ENCODE measurements around the gene SLC13A4. TPM values are rescaled to one million over a fixed set of nuclear protein-coding genes. Genes with fewer than 3 reads are reported as not detected.
"Not testable (repeated sequence)": the region's sequence is repeated elsewhere in the genome, so short reads cannot be mapped to it uniquely, and the experiment has no call there.

Gene SLC13A4
- polyA plus RNA-seq, 1 experiment, result 0.04 TPM

DNA sequence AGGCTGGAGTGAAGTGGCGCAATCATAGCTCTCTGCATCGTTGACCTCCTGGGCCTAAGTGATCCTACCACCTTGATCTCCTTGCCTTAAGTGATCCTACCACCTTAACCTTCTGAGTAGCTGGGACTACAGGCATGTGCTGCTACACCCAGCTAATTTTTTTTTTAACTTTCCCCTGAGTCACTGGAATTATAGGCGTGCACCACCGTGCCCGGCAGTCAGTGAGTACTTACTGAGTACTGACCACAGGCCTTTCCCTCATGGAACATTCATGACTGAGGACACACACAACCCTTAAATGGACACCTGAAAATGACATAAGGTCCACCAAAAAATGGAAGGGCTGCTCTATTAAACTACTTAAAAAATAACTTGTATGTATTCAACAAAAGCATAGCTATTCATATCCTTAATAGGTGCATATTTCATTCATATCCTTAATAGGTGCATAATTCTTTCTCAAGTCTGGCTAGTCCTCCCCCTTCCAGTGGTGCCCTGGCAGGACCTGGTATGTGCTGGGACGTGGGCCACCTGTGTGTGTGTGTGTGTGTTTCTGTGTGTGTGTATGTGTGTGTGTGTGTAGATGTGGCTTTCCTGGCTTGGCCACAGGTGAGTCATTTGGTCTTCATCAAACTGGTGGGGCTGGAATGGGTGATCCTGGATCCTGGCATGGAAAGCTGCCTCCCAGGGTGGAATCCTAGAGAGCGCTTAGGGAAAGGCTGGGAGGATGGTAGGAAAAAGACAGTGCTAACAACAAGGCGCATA, 17.1 kb upstream of the SLC13A4 start:
- POLR2A ChIA-PET, result interaction anchor here (1.1 to 1.3 kb wide), 2 partner anchors 13 to 31 kb away, joined by 3 to 4 read pairs; no protein-coding TSS in a partner anchor

DNA sequence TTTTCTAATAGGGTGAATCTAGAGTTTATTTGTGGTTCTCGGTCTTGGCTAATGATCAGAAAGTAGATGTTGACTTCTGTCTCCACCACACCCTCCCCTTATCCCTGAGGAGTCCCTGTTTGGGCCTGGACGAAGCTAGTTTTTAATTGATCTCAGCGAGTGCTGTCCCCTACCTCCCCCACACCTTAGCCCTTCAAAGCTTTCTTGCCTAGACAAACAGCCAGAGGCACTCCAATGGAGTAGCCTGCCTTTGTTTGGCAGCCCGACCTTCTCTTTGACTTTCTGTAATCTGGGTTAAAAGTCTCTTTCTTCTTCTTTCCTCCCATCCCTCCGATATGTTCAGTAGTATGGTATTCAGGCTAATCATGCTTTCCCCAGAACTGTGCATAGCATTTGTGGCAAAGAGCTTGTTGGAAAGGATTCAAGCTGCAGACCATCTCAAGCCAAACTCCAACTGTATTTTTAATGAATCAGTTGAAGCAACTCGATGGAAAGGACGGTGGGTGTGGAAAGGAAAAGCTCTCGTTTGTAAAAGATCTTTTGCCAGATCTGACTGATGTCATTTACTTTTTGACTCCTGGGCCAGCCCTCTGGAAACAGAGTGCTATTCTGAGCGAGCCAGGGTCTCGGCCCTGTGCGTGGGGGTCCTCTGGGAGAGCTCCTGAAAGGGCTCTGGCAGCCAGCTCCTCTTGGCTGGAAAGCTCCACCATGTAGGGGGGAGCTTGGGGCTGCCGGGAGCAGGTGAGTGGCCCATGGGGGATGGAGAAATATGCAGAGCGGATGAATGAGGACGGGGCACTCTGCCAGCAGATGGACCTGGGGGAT, 16.1 kb upstream of the SLC13A4 start:
- H3K4me3 ChIP-seq (ENCODE audit: low read depth, low read length), result no peak overlapping the region
- H3K36me3 ChIP-seq (ENCODE audit: control insufficient read depth, insufficient read depth, low read length), result no peaks in the 10 kb centered on the region; the same call in 1 of the 2 replicates
- TF ChIP-seq, protein P1, sequence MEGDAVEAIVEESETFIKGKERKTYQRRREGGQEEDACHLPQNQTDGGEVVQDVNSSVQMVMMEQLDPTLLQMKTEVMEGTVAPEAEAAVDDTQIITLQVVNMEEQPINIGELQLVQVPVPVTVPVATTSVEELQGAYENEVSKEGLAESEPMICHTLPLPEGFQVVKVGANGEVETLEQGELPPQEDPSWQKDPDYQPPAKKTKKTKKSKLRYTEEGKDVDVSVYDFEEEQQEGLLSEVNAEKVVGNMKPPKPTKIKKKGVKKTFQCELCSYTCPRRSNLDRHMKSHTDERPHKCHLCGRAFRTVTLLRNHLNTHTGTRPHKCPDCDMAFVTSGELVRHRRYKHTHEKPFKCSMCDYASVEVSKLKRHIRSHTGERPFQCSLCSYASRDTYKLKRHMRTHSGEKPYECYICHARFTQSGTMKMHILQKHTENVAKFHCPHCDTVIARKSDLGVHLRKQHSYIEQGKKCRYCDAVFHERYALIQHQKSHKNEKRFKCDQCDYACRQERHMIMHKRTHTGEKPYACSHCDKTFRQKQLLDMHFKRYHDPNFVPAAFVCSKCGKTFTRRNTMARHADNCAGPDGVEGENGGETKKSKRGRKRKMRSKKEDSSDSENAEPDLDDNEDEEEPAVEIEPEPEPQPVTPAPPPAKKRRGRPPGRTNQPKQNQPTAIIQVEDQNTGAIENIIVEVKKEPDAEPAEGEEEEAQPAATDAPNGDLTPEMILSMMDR (IDR thresholded peaks at IDR 0.05; ENCODE audit: insufficient read depth, low read depth, low read length), result no peak
- CTCF ChIA-PET, result interaction anchor here (0.6 to 3.2 kb wide), 5 partner anchors 9 to 83 kb away, joined by 3 to 14 read pairs (median 3); partner anchors contain the start of gene STMP1
- H3K27me3 ChIP-seq (ENCODE audit: control insufficient read depth, insufficient read depth, low read length), result no peaks in the 10 kb centered on the region
- DNase-seq (ENCODE audit: low read depth), result no peak
- POLR2A ChIA-PET, result interaction anchor here (0.7 to 1.3 kb wide), 3 partner anchors 14 to 30 kb away, joined by 3 to 4 read pairs (median 3); no protein-coding TSS in a partner anchor

More for the DNA sequence above, 17.1 kb upstream of the SLC13A4 start:
- peak; percentile 57 for DNase-seq (ENCODE audit: low read depth)
- Histone ChIP-seq H3K36me3 (ENCODE audit: control insufficient read depth, insufficient read depth, low read length) (no peaks in the 10 kb centered on the region; the same call in 1 of the 2 replicates), H3K27me3 (ENCODE audit: control insufficient read depth, insufficient read depth, low read length) (no peaks in the 10 kb centered on the region), H3K4me3 (ENCODE audit: low read depth, low read length) (no peak overlapping the region)
- TF ChIP-seq, protein P1 (IDR thresholded peaks at IDR 0.05; ENCODE audit: insufficient read depth, low read depth, low read length), result no peak
- CTCF ChIA-PET, result interaction anchor here (0.6 to 3.2 kb wide), 4 partner anchors 10 to 84 kb away, joined by 3 to 14 read pairs (median 4); partner anchors contain the start of gene STMP1

DNA sequence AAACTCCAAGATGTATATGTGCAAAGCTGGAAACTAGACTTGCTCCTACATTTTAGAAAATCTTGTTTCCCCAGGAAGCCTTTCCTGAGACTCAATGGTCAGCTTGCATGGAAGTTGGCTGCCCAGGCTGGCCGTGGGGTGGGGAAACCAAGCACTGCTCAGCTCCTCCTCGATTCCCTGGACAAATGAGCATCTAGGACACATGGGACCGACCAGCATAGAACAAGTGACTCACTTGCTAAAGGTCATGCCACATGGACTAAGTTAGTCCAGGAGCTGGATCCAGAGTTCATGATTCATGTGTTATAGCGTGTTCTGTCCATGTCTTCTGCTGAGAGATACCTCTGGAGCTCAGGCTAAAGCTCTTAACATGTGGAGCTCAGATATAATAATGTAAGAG, 14.4 kb upstream of the SLC13A4 start:
- H3K36me3 ChIP-seq (ENCODE audit: control insufficient read depth, insufficient read depth, low read length), result no peaks in the 10 kb centered on the region; the same call in 1 of the 2 replicates
- H3K4me3 ChIP-seq (ENCODE audit: low read depth, low read length), result no peak overlapping the region
- POLR2A ChIA-PET, result no interaction called here
- TF ChIP-seq, protein P1 (IDR thresholded peaks at IDR 0.05; ENCODE audit: insufficient read depth, low read depth, low read length), result no peak
- DNase-seq (ENCODE audit: low read depth), result no peak
- CTCF ChIA-PET, result no interaction called here
- no peaks in the 10 kb centered on the region for H3K27me3 ChIP-seq (ENCODE audit: control insufficient read depth, insufficient read depth, low read length)

GRCh38 chr7:135741905-135742304, 13.9 kb upstream of the SLC13A4 start:
- ChIA-PET POLR2A (no interaction called here), CTCF (interaction anchor here (0.6 kb wide), 1 partner anchor 96 kb away, joined by 3 read pairs; no protein-coding TSS in a partner anchor)
- no peak for DNase-seq (ENCODE audit: low read depth)
- Histone ChIP-seq H3K36me3 (ENCODE audit: control insufficient read depth, insufficient read depth, low read length) (no peaks in the 10 kb centered on the region; the same call in 1 of the 2 replicates), H3K4me3 (ENCODE audit: low read depth, low read length) (no peak overlapping the region), H3K27me3 (ENCODE audit: control insufficient read depth, insufficient read depth, low read length) (no peaks in the 10 kb centered on the region)
- TF ChIP-seq, protein P1 (IDR thresholded peaks at IDR 0.05; ENCODE audit: insufficient read depth, low read depth, low read length), result no peak

DNA sequence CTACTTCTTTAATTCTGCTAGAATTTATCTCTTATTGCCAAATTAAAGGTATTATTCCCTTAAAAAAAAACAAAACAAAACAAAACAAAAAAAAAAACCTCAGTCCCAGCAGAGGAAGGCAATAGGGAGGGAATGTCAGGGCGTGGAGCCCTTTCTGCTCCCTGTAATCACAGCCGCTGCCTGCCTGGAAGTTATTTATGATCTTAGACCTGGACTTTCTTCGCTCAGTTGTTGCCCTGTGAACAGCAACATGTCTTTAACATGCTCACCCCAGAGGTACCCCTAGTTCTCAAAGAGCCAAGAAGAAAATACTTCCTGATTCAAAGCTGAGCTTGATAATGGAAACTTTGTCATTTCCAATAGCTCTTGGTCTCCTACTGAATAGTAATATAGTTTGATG, 12.9 kb upstream of the SLC13A4 start:
- no peak for DNase-seq (ENCODE audit: low read depth)
- CTCF ChIA-PET, result interaction anchor here (1.3 kb wide), 1 partner anchor 9 kb away, joined by 4 read pairs; no protein-coding TSS in a partner anchor
- POLR2A ChIA-PET, result no interaction called here
- TF ChIP-seq, protein P1 (IDR thresholded peaks at IDR 0.05; ENCODE audit: insufficient read depth, low read depth, low read length), result no peak
- no peak overlapping the region for H3K4me3 ChIP-seq (ENCODE audit: low read depth, low read length)
- H3K36me3 ChIP-seq (ENCODE audit: control insufficient read depth, insufficient read depth, low read length), result no peaks in the 10 kb centered on the region; the same call in 1 of the 2 replicates
- no peaks in the 10 kb centered on the region for H3K27me3 ChIP-seq (ENCODE audit: control insufficient read depth, insufficient read depth, low read length)

DNA sequence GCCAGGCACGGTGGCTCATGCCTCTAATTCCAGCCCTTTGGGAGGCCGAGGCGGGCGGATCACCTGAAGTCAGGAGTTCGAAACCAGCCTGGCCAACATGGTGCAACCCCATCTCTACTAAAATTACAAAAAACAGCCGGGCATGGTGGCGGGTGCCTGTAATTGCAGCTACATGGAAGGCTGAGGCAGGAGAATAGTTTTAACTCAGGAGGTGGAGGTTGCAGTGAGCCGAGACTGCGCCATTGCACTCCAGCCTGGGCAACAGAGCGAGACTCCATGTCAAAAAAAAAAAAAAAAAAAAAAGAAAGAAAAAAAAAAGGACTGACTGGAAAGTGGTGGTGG, 9.3 kb upstream of the SLC13A4 start:
- H3K27me3 ChIP-seq (ENCODE audit: control insufficient read depth, insufficient read depth, low read length); DNase-seq (ENCODE audit: low read depth); H3K36me3 ChIP-seq (ENCODE audit: control insufficient read depth, insufficient read depth, low read length); H3K4me3 ChIP-seq (ENCODE audit: low read depth, low read length); POLR2A ChIA-PET: not testable (repeated sequence)
- CTCF ChIA-PET, result interaction anchor here (0.9 kb wide), 1 partner anchor 65 kb away, joined by 3 read pairs; no protein-coding TSS in a partner anchor
